A549 (cell line): ENCODE results near the gene ROPN1L. TPM values are rescaled to one million over a fixed set of nuclear protein-coding genes. Genes with fewer than 3 reads are reported as not detected.

Experiments used
- ATAC-seq, 2 experiments: fragments of 200-7000 bp in 1 of 2; fragments of >200 bp in 1 of 2; cut with Nextera tagmentation in 1 of 2; cut with Tn5 transposase in 1 of 2; 3 replicates each; pipeline versions ENCODE4 v1.8.0 to v1.9.1; 2018 to 2020; ENCODE audit warnings: mild to moderate bottlenecking in 1 of 2, moderate library complexity in 1 of 2
- CTCF ChIA-PET: fragments of 300-600 bp; sonication (Branson Sonifier 250); formaldehyde crosslinking; extraction: SDS; loops from one replicate; lab custom pipeline; 2021; ENCODE audit warnings: antibody characterized with exemption, inconsistent platforms; lab: Yijun Ruan, JAX
- POLR2A ChIA-PET: fragments of 350-600 bp; formaldehyde crosslinking; extraction: SDS; loops from one replicate; lab custom pipeline; 2021; ENCODE audit warnings: antibody characterized with exemption, inconsistent platforms; lab: Yijun Ruan, JAX
- DNase-seq, 2 experiments: peaks; one replicate each; pipeline versions ENCODE4 v3.0.0 to v3.0.0-alpha.2; 2011 to 2016; ENCODE audit warnings: low read depth in 1 of 2, low spot score in 1 of 2
- FAIRE-seq: peaks from 2 replicates; lab custom pipeline; 2011; peaks lifted over from hg19 to GRCh38; lab: Jason Lieb, UNC
- H3K27ac ChIP-seq, 2 experiments: fragments of >200 bp; sonication (Bioruptor Twin); formaldehyde crosslinking; 3 replicates each; pipeline ENCODE4 v1.5.1; 2016 to 2017
- H3K4me1 ChIP-seq: fragments of >200 bp; sonication (Bioruptor Twin); formaldehyde crosslinking; 3 replicates; pipeline ENCODE4 v1.6.1; 2016
- H3K4me2 ChIP-seq: fragments of >200 bp; sonication (Bioruptor Twin); formaldehyde crosslinking; 3 replicates; pipeline ENCODE4 v1.6.1; 2016
- H3K4me3 ChIP-seq: fragments of >200 bp; sonication (Bioruptor Twin); formaldehyde crosslinking; 3 replicates; pipeline ENCODE4 v1.5.1; 2016
- H3K9me3 ChIP-seq: fragments of >200 bp; sonication (Bioruptor Twin); formaldehyde crosslinking; 3 replicates; pipeline ENCODE4 v1.6.1; 2016
- CBX2 ChIP-seq: fragments of 200-600 bp; sonication (generic); IDR thresholded peaks from 2 replicates; pipeline ENCODE4 v1.6.1; 2016; ENCODE audit warnings: low read depth, mild to moderate bottlenecking, borderline replicate concordance
- CEBPB ChIP-seq, 2 experiments: fragments of >200 bp in 1 of 2; sonication (Bioruptor Twin) in 1 of 2; formaldehyde crosslinking in 1 of 2; IDR thresholded peaks; 2 replicates each; pipeline ENCODE4 v1.6.1; 2012 to 2016
- EP300 ChIP-seq, 2 experiments: fragments of >200 bp; sonication (Bioruptor Twin); formaldehyde crosslinking; IDR thresholded peaks; 2 replicates in 1 of 2; 3 replicates in 1 of 2; pipeline ENCODE4 v1.6.1; 2016 to 2017
- ESRRA ChIP-seq: fragments of 150-350 bp; IDR thresholded peaks from 2 replicates; pipeline ENCODE4 v1.6.1; 2014; ENCODE audit warnings: mild to moderate bottlenecking, low read length, borderline replicate concordance
- FOSL2 ChIP-seq, 2 experiments: fragments of 450-650 bp in 1 of 2; fragments of >200 bp in 1 of 2; sonication (Bioruptor Twin) in 1 of 2; formaldehyde crosslinking; IDR thresholded peaks; 2 replicates each; pipeline versions ENCODE4 v1.5.0 to v1.6.1; 2016 to 2020; ENCODE audit warnings: mild to moderate bottlenecking in 1 of 2, moderate library complexity in 1 of 2
- HOXB13 ChIP-seq: fragments of 250-450 bp; sonication (Bioruptor Pico); IDR thresholded peaks from 2 replicates; pipeline ENCODE4 v1.5.0; 2020; ENCODE audit warnings: low read depth, mild to moderate bottlenecking, moderate library complexity
- JUN ChIP-seq, 2 experiments: fragments of >200 bp; sonication (Bioruptor Twin); formaldehyde crosslinking; IDR thresholded peaks; 2 replicates in 1 of 2; 3 replicates in 1 of 2; pipeline ENCODE4 v1.6.1; 2016 to 2017
- KDM1A ChIP-seq: fragments of 200-600 bp; sonication (generic); IDR thresholded peaks from 2 replicates; pipeline ENCODE4 v1.6.1; 2016; ENCODE audit warnings: low read depth, mild to moderate bottlenecking
- KDM5A ChIP-seq: fragments of 200-600 bp; sonication (generic); IDR thresholded peaks from 2 replicates; pipeline ENCODE4 v1.6.1; 2016; ENCODE audit warnings: antibody characterized with exemption, mild to moderate bottlenecking
- MAZ ChIP-seq: fragments of 150-350 bp; IDR thresholded peaks from 2 replicates; pipeline ENCODE4 v1.6.1; 2014; ENCODE audit warnings: antibody characterized with exemption, low read depth, low read length, borderline replicate concordance
- NPAS2 ChIP-seq: fragments of 250-450 bp; sonication (Bioruptor Pico); IDR thresholded peaks from 2 replicates; pipeline ENCODE4 v1.8.0; 2022; ENCODE audit warnings: mild to moderate bottlenecking, moderate library complexity, borderline replicate concordance
- PBX3 ChIP-seq: IDR thresholded peaks from 2 replicates; pipeline ENCODE4 v1.6.1; 2012
- RARB ChIP-seq: fragments of 250-450 bp; sonication (Bioruptor Pico); IDR thresholded peaks from 2 replicates; pipeline ENCODE4 v1.8.0; 2021; ENCODE audit warnings: mild to moderate bottlenecking, moderate library complexity
- RNF2 ChIP-seq: fragments of 200-600 bp; sonication (generic); IDR thresholded peaks from 2 replicates; pipeline ENCODE4 v1.6.1; 2016; ENCODE audit warnings: low read depth, mild to moderate bottlenecking, antibody characterized with exemption, moderate library complexity, borderline replicate concordance
- SMC3 ChIP-seq: fragments of >200 bp; sonication (Bioruptor Twin); formaldehyde crosslinking; IDR thresholded peaks from 3 replicates; pipeline ENCODE4 v1.6.1; 2018; ENCODE audit warnings: inconsistent platforms
- TFCP2L1 ChIP-seq: fragments of 250-450 bp; sonication (Bioruptor Pico); IDR thresholded peaks from 2 replicates; pipeline ENCODE4 v1.5.0; 2021; ENCODE audit warnings: mild to moderate bottlenecking
- ZFP36 ChIP-seq: fragments of 450-650 bp; IDR thresholded peaks from 2 replicates; pipeline ENCODE4 v1.6.1; 2014; ENCODE audit warnings: borderline replicate concordance; ENCODE audit not compliant: partially characterized antibody
- WGBS: methylation state at CpG from one replicate; pipeline ENCODE4 v1.1.6; 2017; ENCODE audit errors: missing lambda C conversion rate; 5-methylcytosine and 5-hydroxymethylcytosine counted together
- polyA plus RNA-seq, 4 experiments: library from polyadenylated mRNA; depleted of rRNA in 3 of 4; stranded (reverse); fragments of >200 nt; fragmentation: RNase III in 1 of 4; extraction: RNeasy Plus Mini Kit Qiagen cat#74134 plus additional on column Dnase treatment in 1 of 4; gene quantifications; 2 replicates in 3 of 4; 3 replicates in 1 of 4; pipeline ENCODE4 v1.2.3, GENCODE V29; 2011 to 2017
- TF ChIP-seq, protein P1 (sequence below): IDR thresholded peaks from 2 replicates; pipeline ENCODE4 v1.6.1; 2012
- TF ChIP-seq, protein P2 (sequence below): fragments of >200 bp; sonication (Bioruptor Twin); formaldehyde crosslinking; IDR thresholded peaks from 3 replicates; pipeline ENCODE4 v1.6.1; 2016

Gene ROPN1L
- polyA plus RNA-seq, 2 of the 4 experiments (the other 2 are of a cell fraction) = 0.83 to 1.4 TPM

DNA sequence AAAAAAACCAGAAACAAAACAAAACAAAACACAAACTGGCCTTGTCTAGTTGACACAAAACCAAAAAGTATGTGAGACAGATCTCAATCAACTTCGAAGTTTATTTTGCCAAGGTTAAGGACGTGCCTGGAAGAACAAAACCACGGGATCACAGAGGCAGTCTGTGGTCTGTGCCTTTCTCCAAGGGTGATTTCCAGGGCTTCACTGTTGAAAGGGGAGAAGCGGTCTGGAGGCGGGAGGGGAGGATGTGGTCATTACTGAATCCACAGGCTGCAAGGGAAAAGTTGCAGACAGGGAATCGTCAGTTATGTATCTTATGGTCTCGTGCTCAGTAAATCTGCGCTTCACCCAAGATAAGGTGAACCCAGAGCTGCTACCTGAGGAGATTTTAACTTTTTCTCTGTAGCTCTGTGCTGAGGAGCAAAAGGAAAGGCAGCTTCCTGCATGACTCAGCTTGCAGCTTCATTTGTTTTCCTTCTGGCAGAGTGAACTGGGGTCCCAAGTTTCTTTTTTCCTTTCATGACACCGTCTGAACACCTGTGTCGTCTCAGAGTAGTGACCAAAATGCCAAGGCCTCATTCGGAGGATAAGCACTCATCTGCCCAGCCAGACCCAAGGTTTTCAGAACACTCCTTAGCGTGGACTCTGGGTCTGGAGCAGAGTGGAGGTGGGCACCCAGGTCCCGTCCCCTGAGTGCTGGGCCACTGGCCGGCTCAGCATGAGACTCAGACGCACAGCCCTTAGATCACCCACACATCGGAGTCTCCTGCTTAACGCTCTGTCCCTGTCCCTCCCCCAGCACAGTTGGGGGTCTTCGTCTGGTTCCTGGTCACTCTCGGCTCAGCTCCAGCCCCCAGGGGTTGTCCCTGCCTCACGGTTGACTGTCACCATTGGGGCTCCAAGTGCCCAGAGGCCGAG, 25.9 kb downstream of the ROPN1L start:
- no peak for TF ChIP-seq ESRRA
- TF ChIP-seq, protein P1, sequence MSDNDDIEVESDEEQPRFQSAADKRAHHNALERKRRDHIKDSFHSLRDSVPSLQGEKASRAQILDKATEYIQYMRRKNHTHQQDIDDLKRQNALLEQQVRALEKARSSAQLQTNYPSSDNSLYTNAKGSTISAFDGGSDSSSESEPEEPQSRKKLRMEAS = no peak
- TF ChIP-seq JUN (IDR thresholded peaks at IDR 0.05) = no peak
- no peak for TF ChIP-seq FOSL2 (IDR thresholded peaks at IDR 0.05)
- TF ChIP-seq FOSL2 (CRISPR knock-in tag; IDR thresholded peaks at IDR 0.05) = 0 out of 2 replicates have a peak, but pooled peaks have one; percentile 20
- TF ChIP-seq KDM1A = no peak
- FAIRE-seq = no peak
- DNase-seq = no peak
- peaks cover 20% of the 10 kb centered on the region for H3K4me1 ChIP-seq
- CTCF ChIA-PET = interaction anchor here (0.7 to 1.0 kb wide), 3 partner anchors 10 to 160 kb away, joined by 3 to 4 read pairs (median 4); no protein-coding TSS in a partner anchor
- peak overlapping the region; percentile 50 to 73 for H3K27ac ChIP-seq
- ATAC-seq = peak in 1 of 2 experiments; percentile 54; a peak in 3 of 6 replicates
- H3K4me3 ChIP-seq = no peak overlapping the region
- no peaks in the 10 kb centered on the region for H3K9me3 ChIP-seq
- peak overlapping the region; percentile 21 for H3K4me2 ChIP-seq
- POLR2A ChIA-PET = no interaction called here
- WGBS = 77% methylated on average over 21 of the region's 21 CpGs

- H3K4me3 ChIP-seq = no peak overlapping the region
- H3K4me2 ChIP-seq = peak overlapping the region; percentile 21
- 40% methylated on average over 2 of the region's 2 CpGs for WGBS
- peaks cover 20% of the 10 kb centered on the region for H3K4me1 ChIP-seq
- CTCF ChIA-PET = interaction anchor here (1.0 kb wide), 1 partner anchor 160 kb away, joined by 4 read pairs; no protein-coding TSS in a partner anchor
- FAIRE-seq (no peak), ATAC-seq (no peak), DNase-seq (no peak)
- no peaks in the 10 kb centered on the region for H3K9me3 ChIP-seq
- POLR2A ChIA-PET = no interaction called here
- TF ChIP-seq MAZ (no peak), EP300 (IDR thresholded peaks at IDR 0.05) (no peak), PBX3 (no peak), ZFP36 (no peak), HOXB13 (CRISPR knock-in tag) (no peak), TFCP2L1 (CRISPR knock-in tag) (no peak), SMC3 (no peak), CBX2 (no peak), NPAS2 (CRISPR knock-in tag) (no peak), KDM5A (no peak), RARB (CRISPR knock-in tag) (no peak)
- TF ChIP-seq, protein P2, sequence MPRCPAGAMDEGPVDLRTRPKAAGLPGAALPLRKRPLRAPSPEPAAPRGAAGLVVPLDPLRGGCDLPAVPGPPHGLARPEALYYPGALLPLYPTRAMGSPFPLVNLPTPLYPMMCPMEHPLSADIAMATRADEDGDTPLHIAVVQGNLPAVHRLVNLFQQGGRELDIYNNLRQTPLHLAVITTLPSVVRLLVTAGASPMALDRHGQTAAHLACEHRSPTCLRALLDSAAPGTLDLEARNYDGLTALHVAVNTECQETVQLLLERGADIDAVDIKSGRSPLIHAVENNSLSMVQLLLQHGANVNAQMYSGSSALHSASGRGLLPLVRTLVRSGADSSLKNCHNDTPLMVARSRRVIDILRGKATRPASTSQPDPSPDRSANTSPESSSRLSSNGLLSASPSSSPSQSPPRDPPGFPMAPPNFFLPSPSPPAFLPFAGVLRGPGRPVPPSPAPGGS = no peak
- H3K27ac ChIP-seq = peak overlapping the region; percentile 50 to 73; a peak in 5 of 6 replicates
These were observed 26.6 kb downstream of the ROPN1L start for GRCh38 chr5:10468256-10468655.

DNA sequence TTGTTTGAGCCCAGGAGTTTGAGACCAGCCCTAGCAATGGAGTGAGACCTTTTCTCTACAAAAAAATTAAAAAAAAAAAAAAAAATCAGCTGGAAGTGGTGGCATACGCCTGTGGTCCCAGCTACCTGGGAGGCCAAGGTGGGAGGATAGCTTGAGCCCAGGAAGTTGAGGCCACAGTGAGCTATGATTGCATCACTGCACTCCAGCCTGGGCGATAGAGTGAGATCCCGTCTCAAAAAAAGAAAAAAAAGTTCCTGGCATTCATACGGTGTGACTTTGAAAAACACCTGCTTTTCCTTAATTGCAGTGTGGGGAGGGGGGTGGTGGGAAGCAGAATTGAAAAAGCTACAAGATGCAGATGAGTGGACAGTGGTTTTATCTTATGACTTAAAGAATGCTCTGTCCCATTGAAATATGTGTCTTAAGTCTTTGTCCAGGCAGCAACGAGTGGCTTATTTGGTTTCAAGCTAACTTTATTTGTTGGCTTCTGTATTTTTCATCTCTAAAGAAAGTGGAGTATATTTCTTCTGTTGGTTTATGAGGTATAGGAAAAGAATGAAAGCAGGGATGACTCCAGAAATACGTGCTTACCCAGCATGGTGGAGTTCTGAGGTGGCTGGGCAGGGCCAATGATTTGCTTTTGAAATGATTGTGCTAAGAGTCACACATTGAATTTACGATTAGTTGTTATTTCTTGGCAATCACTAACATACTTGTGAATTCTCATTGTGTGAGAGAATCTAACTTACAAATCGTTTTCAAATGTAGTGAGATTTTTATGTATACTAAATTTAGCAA, 27.8 kb downstream of the ROPN1L start:
- Histone ChIP-seq H3K4me3 (no peak overlapping the region), H3K4me1 (peaks cover 20% of the 10 kb centered on the region), H3K9me3 (0 out of 3 replicates have a peak, but pooled peaks cover 3% of the 10 kb centered on the region), H3K4me2 (peak overlapping the region; percentile 11; the same call in 1 of the 3 replicates), H3K27ac (peak overlapping the region in 1 of 2 experiments; percentile 66; a peak in 3 of 6 replicates)
- WGBS = 59% methylated on average over 8 of the region's 8 CpGs
- TF ChIP-seq RNF2 (no peak), CEBPB (IDR thresholded peaks at IDR 0.05) (0 out of 4 replicates have a peak, but pooled peaks of 1 of the 2 experiments have one; percentile 16)
- CTCF ChIA-PET = interaction anchor here (0.6 to 1.0 kb wide), 3 partner anchors 12 to 184 kb away, joined by 3 to 4 read pairs (median 3); no protein-coding TSS in a partner anchor
- POLR2A ChIA-PET = no interaction called here
- ATAC-seq (peak in 1 of 2 experiments; percentile 58; a peak in 3 of 6 replicates), FAIRE-seq (no peak), DNase-seq (no peak)
